ENCODE measurements around the gene CRACDL.

CRACDL gene

DNA sequence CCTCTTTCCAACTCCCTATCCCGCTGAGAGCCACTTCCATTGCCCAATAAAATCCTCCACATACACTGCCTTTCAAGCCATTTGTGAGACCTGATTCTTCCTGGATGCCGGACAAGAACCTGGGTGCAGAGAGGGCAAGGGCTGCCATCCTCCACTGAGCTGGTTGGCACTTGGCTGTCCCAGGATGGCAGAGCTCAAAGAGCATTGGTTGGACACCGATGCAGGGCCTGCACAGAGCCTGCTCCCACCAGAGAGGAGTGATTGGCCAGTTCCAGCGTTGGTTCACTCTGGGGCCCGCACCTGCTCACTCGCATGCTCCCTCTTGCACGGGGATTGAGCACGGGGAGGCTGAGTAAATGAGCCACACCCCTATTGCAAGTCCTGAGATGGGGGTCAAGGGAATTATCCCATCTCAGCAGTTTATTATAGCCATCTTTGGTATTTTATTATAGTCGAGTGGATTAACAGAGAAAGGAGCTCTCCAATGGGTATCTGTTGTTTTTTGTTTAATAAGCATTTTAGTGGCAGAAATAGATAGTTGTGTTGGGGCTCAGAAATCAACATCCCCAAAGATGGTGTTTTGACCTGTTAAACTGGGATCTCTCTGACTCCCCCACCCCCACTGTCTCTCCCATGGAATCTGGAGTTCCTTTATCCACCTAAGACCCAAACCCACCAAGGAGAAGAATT is 185.3 kb downstream of the CRACDL start:
- DNase-seq (ENCODE audit: low read depth, low spot score), result no peak

DNA sequence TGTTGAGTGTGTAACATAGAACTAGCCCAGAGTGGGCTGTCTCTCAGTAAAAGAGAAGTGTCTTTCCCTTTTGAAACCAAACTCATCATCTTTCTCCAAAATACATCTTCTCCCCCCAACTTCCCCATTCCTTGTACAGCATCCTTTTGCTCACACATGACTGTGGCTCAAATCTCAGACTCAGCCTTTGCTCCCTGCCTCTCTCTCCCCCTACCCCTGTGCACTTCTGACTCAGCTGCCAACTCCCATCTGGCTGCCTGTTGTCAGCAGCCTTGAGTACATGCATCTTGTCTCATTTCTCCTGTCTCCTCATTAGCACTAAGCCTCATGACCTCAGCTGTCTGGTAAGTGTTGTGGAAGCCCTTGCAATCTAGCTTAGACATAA is 187.0 kb downstream of the CRACDL start:
- DNase-seq (ENCODE audit: low read depth, low spot score), result no peak

DNA sequence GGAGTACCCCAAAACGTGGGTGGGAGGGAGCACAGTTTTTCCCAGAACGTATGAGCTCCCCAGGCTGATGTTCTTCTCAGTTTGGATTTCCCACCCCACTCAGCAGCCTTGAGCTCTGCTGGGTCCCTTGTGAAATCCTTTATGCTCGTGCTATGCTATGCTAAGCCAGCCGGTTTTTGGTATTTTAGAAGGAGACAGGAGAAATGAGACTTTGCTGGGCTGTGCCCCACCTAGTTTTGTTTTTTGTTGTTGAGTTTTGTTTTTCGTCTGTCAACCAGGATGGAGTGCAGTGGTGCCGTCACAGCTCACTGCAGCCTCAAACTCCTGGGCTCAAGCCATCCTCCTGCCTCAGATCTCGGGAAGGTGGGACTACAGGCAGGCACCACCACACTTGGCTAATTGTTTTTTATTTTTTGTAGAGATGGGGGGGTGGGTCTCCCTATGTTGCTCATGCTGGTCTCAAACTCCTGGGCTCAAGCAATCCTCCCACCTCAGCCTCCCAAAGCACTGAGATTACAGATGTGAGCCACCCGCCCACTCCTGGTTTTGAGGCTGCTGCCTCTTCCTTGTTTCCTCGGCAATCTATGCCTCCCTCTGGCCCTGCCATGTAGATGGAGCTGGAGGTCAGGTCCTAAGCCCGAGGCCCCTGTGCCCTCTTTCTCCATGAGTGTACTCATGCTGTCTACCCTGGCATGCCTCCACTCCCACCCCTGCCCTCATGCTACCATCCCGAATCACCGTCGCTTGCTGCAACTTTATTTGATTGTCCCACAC is 187.5 kb downstream of the CRACDL start:
- no peak for DNase-seq (ENCODE audit: low read depth, low spot score)

DNA sequence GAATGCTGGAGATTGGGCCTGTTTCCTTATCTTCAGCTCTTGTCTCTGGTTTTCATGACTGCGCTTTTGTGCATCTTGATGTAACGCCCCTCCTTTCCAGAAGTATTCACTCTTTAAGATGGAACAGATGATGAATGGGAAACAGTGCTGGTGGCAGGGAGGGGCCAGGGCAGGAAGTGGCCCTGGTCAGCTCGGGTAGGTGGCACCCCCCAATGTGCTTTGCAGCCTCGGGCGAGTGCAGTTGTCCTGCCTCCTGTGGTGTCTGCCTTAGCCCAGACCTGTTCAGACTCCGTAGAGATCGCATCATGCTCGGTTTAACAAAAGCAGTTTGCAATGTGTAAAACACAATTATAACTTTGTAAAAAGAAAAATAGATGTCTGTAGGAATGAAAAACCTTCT is 188.1 kb downstream of the CRACDL start:
- DNase-seq (ENCODE audit: low read depth, low spot score), result no peak

DNA sequence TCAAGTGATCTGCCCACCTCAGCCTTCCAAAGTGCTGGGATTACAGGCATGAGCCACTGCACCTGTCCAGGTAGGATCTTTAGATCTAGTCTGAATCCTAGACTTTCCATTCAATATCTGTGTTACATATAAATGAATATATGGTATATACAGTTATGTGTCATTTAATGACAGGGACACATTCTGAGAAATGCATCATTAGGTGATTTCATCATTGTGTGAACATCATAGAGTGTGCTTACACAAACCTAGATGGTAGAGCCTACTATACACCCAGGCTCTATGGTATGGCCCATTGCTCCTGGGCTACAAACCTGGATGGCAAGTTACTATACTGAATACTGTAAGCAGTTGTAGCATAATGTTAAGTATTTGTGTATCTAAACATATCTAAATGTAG is 189.6 kb downstream of the CRACDL start:
- no peak for DNase-seq (ENCODE audit: low read depth, low spot score)

DNA sequence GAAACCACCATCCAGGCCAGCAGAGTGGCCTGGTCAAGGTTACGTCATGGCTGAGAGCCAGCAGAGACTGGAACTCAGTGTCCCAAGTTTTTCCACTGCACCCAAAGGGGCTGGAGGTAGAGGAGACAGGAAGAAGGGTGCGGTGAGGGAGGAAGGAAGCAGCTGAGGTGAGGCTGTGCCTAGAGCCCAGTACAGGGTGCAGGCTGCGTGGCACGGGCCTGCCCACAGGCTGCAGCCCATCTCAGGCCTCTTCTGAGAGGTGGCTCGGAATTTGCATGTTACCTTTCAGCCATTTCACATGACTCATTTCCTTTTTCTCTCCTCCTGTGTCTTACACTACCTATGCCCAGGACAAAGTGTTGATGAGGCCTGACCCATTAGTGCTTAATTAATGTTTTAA is 191.4 kb downstream of the CRACDL start:
- no peak for DNase-seq (ENCODE audit: low read depth, low spot score)
